Liver (tissue), 3 donors: Measurements from ENCODE around the gene IGLL5.

Source experiments
- ATF3 ChIP-seq: IDR thresholded peaks from 2 replicates; pipeline ENCODE4 v1.6.1; 2016; ENCODE audit warnings: antibody characterized with exemption
- CTCF ChIP-seq: fragments of 150-350 bp; IDR thresholded peaks from 2 replicates; pipeline ENCODE4 v1.5.1; 2017; ENCODE audit warnings: improper control_type of control experiment, low read depth, low read length; ENCODE audit not compliant: missing input control
- FOXA1 ChIP-seq: IDR thresholded peaks from 2 replicates; pipeline ENCODE4 v1.6.1; 2016; ENCODE audit warnings: antibody characterized with exemption
- GABPA ChIP-seq, 2 donors: IDR thresholded peaks in 1 of 2; conservative IDR thresholded peaks in 1 of 2; 2 replicates each; pipeline ENCODE4 v1.6.1; 2016; ENCODE audit warnings: antibody characterized with exemption in 2 of 2, mild to moderate bottlenecking in 1 of 2, moderate library complexity in 1 of 2
- REST ChIP-seq: IDR thresholded peaks from 2 replicates; pipeline ENCODE4 v1.6.1; 2016; ENCODE audit warnings: antibody characterized with exemption, mild to moderate bottlenecking
- SP1 ChIP-seq: IDR thresholded peaks from 2 replicates; pipeline ENCODE4 v1.6.1; 2018; ENCODE audit warnings: antibody characterized with exemption, mild to moderate bottlenecking
- TAF1 ChIP-seq: conservative IDR thresholded peaks from 2 replicates; pipeline ENCODE4 v1.6.1; 2016; ENCODE audit warnings: antibody characterized with exemption, mild to moderate bottlenecking
- YY1 ChIP-seq: IDR thresholded peaks from 2 replicates; pipeline ENCODE4 v1.6.1; 2016; ENCODE audit warnings: antibody characterized with exemption, mild to moderate bottlenecking
- ZBTB33 ChIP-seq: IDR thresholded peaks from 2 replicates; pipeline ENCODE4 v1.6.1; 2016; ENCODE audit warnings: antibody characterized with exemption
- donor health status: healthy.
- donor health status: healthy.

- no peak for TF ChIP-seq CTCF
- no peak for TF ChIP-seq YY1
- TF ChIP-seq GABPA (IDR thresholded peaks at IDR 0.05 in 1 of 2, conservative IDR thresholded peaks at IDR 0.05 in 1 of 2): no peak
- no peak for TF ChIP-seq SP1
- no peak for TF ChIP-seq FOXA1
- no peak for TF ChIP-seq REST
- no peak for TF ChIP-seq TAF1
- TF ChIP-seq ZBTB33: no peak
- TF ChIP-seq ATF3: no peak
These were observed 42.0 kb downstream of the IGLL5 start for GRCh38 chr22:22929381-22930221.
